GM23248 (cell line): ENCODE measurements around the gene TNFRSF12A.

Experiments used
- EZH2 ChIP-seq: fragments of 200-600 bp; sonication (generic); IDR thresholded peaks from 2 replicates; pipeline ENCODE4 v1.6.1; 2018; ENCODE audit warnings: antibody characterized with exemption, mild to moderate bottlenecking; ENCODE audit not compliant: insufficient read depth, poor library complexity, severe bottlenecking
- EZH2phosphoT487 ChIP-seq: fragments of 200-600 bp; sonication (generic); IDR thresholded peaks from 2 replicates; pipeline ENCODE4 v1.6.1; 2018; ENCODE audit warnings: antibody characterized with exemption, moderate library complexity, mild to moderate bottlenecking, low read depth; ENCODE audit not compliant: insufficient read depth

DNA sequence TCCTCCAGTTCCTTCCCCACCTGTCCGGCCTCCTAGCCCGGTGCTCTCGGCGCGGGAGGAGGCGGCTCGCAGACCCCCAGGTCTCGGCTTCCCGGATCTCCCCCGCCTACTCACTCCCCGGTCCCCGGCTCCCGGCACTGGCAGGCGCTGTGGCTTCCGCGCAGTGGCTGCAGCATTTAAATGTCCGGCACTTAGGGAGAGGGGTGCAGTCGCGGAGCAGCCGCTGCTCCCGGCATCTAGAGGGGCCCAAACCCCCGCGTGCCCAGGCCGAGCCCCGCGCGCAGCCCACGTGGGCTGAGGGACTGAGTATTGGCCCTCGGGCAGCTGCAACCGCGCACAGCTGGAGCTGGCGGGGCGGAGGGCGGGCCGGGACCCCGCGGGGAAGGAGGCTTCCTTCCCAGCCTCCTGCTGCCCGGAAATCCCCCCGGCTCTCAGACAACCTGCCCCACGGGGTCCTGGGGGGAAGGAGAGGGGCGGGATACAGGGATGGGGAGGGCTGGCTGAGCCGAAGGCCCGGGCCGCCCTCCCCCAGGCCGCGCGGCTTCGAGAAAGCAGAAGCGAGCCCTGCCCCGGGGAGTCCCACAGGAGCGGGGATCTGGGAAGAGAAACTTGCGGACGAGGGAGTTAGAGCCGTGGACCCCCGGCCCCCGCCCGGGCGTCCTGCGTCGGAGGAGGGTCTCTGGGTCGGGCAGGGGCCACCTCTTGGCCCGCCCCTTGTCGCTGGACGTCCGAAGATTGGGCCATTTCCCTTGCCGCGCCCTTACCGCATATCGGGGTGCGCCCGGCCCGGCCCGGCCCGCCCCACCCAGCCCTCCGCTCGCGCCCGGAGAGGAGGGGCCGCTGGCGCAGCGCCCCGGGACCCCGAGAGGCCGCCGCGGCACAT lies 25.8 kb downstream of the TNFRSF12A start, which contains the start of gene MMP25:
- TF ChIP-seq EZH2: peak; percentile 90
- TF ChIP-seq EZH2phosphoT487: 0 out of 2 replicates have a peak, but pooled peaks have one; percentile 42
